ENCODE data around the gene FOXJ2.

FOXJ2 gene

GRCh38 chr12:8033153-8034044 is 883 bp downstream of the FOXJ2 start:
- Histone ChIP-seq H3K4me3 (ENCODE audit: low read length) (peak overlapping the region; percentile 99), H3K4me1 (ENCODE audit: low read length) (peaks cover 27% of the 10 kb centered on the region; the same call in 1 of the 2 replicates), H3K27me3 (replicated peaks; ENCODE audit: insufficient read depth, low read length) (no peaks in the 10 kb centered on the region), H3K27ac (ENCODE audit: low read length) (peak overlapping the region; percentile 52; the same call in 1 of the 2 replicates), H2AFZ (ENCODE audit: low read length) (peak overlapping the region; percentile 95), H3K9me2 (replicated peaks; ENCODE audit: insufficient read depth, low read length) (no peaks in the 10 kb centered on the region), H3K79me2 (ENCODE audit: low read length) (peaks cover 40% of the 10 kb centered on the region), H3F3A (ENCODE audit: insufficient read depth, low read length) (no peaks in the 10 kb centered on the region), H3K4me2 (ENCODE audit: low read depth, low read length) (peak overlapping the region; percentile 97), H4K20me1 (ENCODE audit: insufficient read depth, low read length) (no peaks in the 10 kb centered on the region), H3K9me3 (replicated peaks; ENCODE audit: insufficient read depth, low read length) (no peaks in the 10 kb centered on the region), H3K36me3 (replicated peaks; ENCODE audit: insufficient read depth, low read length) (no peaks in the 10 kb centered on the region), H3K9ac (ENCODE audit: low read length) (peak overlapping the region; percentile 98)
- DNase-seq, result peak; percentile 19
- TF ChIP-seq CTCF (IDR thresholded peaks at IDR 0.05; ENCODE audit: low read length) (no peak), EZH2phosphoT487 (IDR thresholded peaks at IDR 0.05; ENCODE audit: low read length) (no peak), EZH2 (optimal IDR thresholded peaks at IDR 0.05; ENCODE audit: low read depth, low read length) (no peak)

GRCh38 chr12:8034802-8035201 is 2.3 kb downstream of the FOXJ2 start:
- DNase-seq, result no peak
- Histone ChIP-seq H2AFZ (ENCODE audit: low read length) (no peak overlapping the region), H4K20me1 (ENCODE audit: insufficient read depth, low read length) (no peaks in the 10 kb centered on the region), H3K9ac (ENCODE audit: low read length) (no peak overlapping the region), H3K36me3 (replicated peaks; ENCODE audit: insufficient read depth, low read length) (no peaks in the 10 kb centered on the region), H3K9me2 (replicated peaks; ENCODE audit: insufficient read depth, low read length) (no peaks in the 10 kb centered on the region), H3K4me1 (ENCODE audit: low read length) (peaks cover 27% of the 10 kb centered on the region; the same call in 1 of the 2 replicates), H3K4me2 (ENCODE audit: low read depth, low read length) (no peak overlapping the region), H3K4me3 (ENCODE audit: low read length) (no peak overlapping the region), H3K27ac (ENCODE audit: low read length) (no peak overlapping the region), H3K27me3 (replicated peaks; ENCODE audit: insufficient read depth, low read length) (no peaks in the 10 kb centered on the region), H3K79me2 (ENCODE audit: low read length) (peaks cover 44% of the 10 kb centered on the region), H3F3A (ENCODE audit: insufficient read depth, low read length) (no peaks in the 10 kb centered on the region), H3K9me3 (replicated peaks; ENCODE audit: insufficient read depth, low read length) (no peaks in the 10 kb centered on the region)
- no peak for TF ChIP-seq CTCF (IDR thresholded peaks at IDR 0.05; ENCODE audit: low read length)
- no peak for TF ChIP-seq EZH2 (optimal IDR thresholded peaks at IDR 0.05; ENCODE audit: low read depth, low read length)
- TF ChIP-seq EZH2phosphoT487 (IDR thresholded peaks at IDR 0.05; ENCODE audit: low read length), result no peak

- Histone ChIP-seq H3K9me2 (replicated peaks; ENCODE audit: insufficient read depth, low read length) (no peaks in the 10 kb centered on the region), H3K4me1 (ENCODE audit: low read length) (peaks cover 27% of the 10 kb centered on the region; the same call in 1 of the 2 replicates), H3K4me2 (ENCODE audit: low read depth, low read length) (no peak overlapping the region), H3K9ac (ENCODE audit: low read length) (no peak overlapping the region), H2AFZ (ENCODE audit: low read length) (no peak overlapping the region), H3F3A (ENCODE audit: insufficient read depth, low read length) (no peaks in the 10 kb centered on the region), H3K27me3 (replicated peaks; ENCODE audit: insufficient read depth, low read length) (no peaks in the 10 kb centered on the region), H3K36me3 (replicated peaks; ENCODE audit: insufficient read depth, low read length) (0 out of 2 replicates have a peak, but pooled peaks cover 3% of the 10 kb centered on the region), H3K9me3 (replicated peaks; ENCODE audit: insufficient read depth, low read length) (no peaks in the 10 kb centered on the region), H3K27ac (ENCODE audit: low read length) (no peak overlapping the region), H4K20me1 (ENCODE audit: insufficient read depth, low read length) (no peaks in the 10 kb centered on the region), H3K4me3 (ENCODE audit: low read length) (no peak overlapping the region), H3K79me2 (ENCODE audit: low read length) (peaks cover 44% of the 10 kb centered on the region)
- no peak for DNase-seq
- TF ChIP-seq EZH2phosphoT487 (IDR thresholded peaks at IDR 0.05; ENCODE audit: low read length) (no peak), EZH2 (optimal IDR thresholded peaks at IDR 0.05; ENCODE audit: low read depth, low read length) (no peak), CTCF (IDR thresholded peaks at IDR 0.05; ENCODE audit: low read length) (no peak)
Measured at GRCh38 chr12:8035440-8036010, 3.0 kb downstream of the FOXJ2 start.
